RWPE2 (cell line): ENCODE data around the gene HSD3B1.

Experiments
- ATAC-seq: fragments of 200-7000 bp; cut with Tn5 transposase; 3 replicates; pipeline ENCODE4 v1.9.1; 2021; ENCODE audit warnings: low read depth
- DNase-seq: peaks from one replicate; pipeline ENCODE4 v3.0.0-alpha.2; 2020; ENCODE audit warnings: low spot score
- H3K27ac ChIP-seq: fragments of 450-650 bp; 2 replicates; pipeline ENCODE4 v1.5.1; 2017; ENCODE audit warnings: mild to moderate bottlenecking; ENCODE audit not compliant: poor library complexity, severe bottlenecking
- H3K27me3 ChIP-seq: fragments of 250-450 bp; sonication (Bioruptor Pico); 2 replicates; pipeline ENCODE4 v1.5.1; 2021; ENCODE audit warnings: mild to moderate bottlenecking, moderate library complexity; ENCODE audit not compliant: insufficient read depth, poor library complexity, severe bottlenecking
- H3K36me3 ChIP-seq: fragments of 250-450 bp; sonication (Bioruptor Pico); 2 replicates; pipeline ENCODE4 v1.5.1; 2020; ENCODE audit warnings: low read depth, mild to moderate bottlenecking, moderate library complexity
- H3K4me1 ChIP-seq: fragments of 250-450 bp; sonication (Bioruptor Pico); 2 replicates; pipeline ENCODE4 v1.5.1; 2021; ENCODE audit warnings: mild to moderate bottlenecking, moderate library complexity; ENCODE audit not compliant: insufficient read depth, poor library complexity, severe bottlenecking
- H3K4me3 ChIP-seq: fragments of 250-450 bp; sonication (Bioruptor Pico); 2 replicates; pipeline ENCODE4 v1.5.1; 2021; ENCODE audit warnings: mild to moderate bottlenecking, moderate library complexity; ENCODE audit not compliant: severe bottlenecking
- H3K9me3 ChIP-seq: fragments of 250-450 bp; sonication (Bioruptor Pico); 2 replicates; pipeline ENCODE4 v1.5.1; 2021; ENCODE audit warnings: mild to moderate bottlenecking, moderate library complexity; ENCODE audit not compliant: severe bottlenecking
- CTCF ChIP-seq: fragments of 450-650 bp; IDR thresholded peaks from one replicate; pipeline ENCODE4 v1.5.1; 2017; ENCODE audit warnings: mild to moderate bottlenecking, moderate library complexity; ENCODE audit not compliant: poor library complexity, severe bottlenecking

HSD3B1 gene

GRCh38 chr1:119506941-119507340 is at the start of gene HSD3B1:
TSS of gene HSD3B1 (plus strand) at chr1:119507210. CDS start at chr1:119507477, 267 bp downstream.
- TF ChIP-seq CTCF = no peak

GRCh38 chr1:119462964-119463363 is 44.0 kb upstream of the HSD3B1 start:
- TF ChIP-seq CTCF = no peak
- ATAC-seq = no peak
- no peaks in the 10 kb centered on the region for H3K27me3 ChIP-seq

More at GRCh38 chr1:119506941-119507340, at the start of gene HSD3B1:
- no peak for DNase-seq
- Histone ChIP-seq H3K4me3 (no peak within 1 kb of the TSS), H3K27me3 (no peaks in the 10 kb centered on the region), H3K9me3 (no peaks in the 10 kb centered on the region), H3K4me1 (no peaks in the 10 kb centered on the region), H3K36me3 (no peaks in the 10 kb centered on the region), H3K27ac (no peak within 1 kb of the TSS)
- ATAC-seq = no peak

GRCh38 chr1:119463569-119463968 is 43.4 kb upstream of the HSD3B1 start:
- no peak overlapping the region for H3K4me3 ChIP-seq
- H3K27ac ChIP-seq = no peak overlapping the region
- DNase-seq (no peak), ATAC-seq (no peak)
- no peak for TF ChIP-seq CTCF
- no peaks in the 10 kb centered on the region for H3K9me3 ChIP-seq
- H3K4me1 ChIP-seq = no peaks in the 10 kb centered on the region
- no peaks in the 10 kb centered on the region for H3K27me3 ChIP-seq
- no peaks in the 10 kb centered on the region for H3K36me3 ChIP-seq

More at GRCh38 chr1:119462964-119463363, 44.0 kb upstream of the HSD3B1 start:
- Histone ChIP-seq H3K4me1 (no peaks in the 10 kb centered on the region), H3K36me3 (no peaks in the 10 kb centered on the region), H3K27ac (no peak overlapping the region), H3K9me3 (no peaks in the 10 kb centered on the region), H3K4me3 (no peak overlapping the region)
- DNase-seq = no peak

- Histone ChIP-seq H3K36me3 (no peaks in the 10 kb centered on the region), H3K4me1 (no peaks in the 10 kb centered on the region), H3K4me3 (no peak overlapping the region), H3K27me3 (no peaks in the 10 kb centered on the region), H3K27ac (no peak overlapping the region), H3K9me3 (no peaks in the 10 kb centered on the region)
- DNase-seq (no peak), ATAC-seq (no peak)
- TF ChIP-seq CTCF = no peak
Observed at GRCh38 chr1:119466445-119466844, 40.6 kb upstream of the HSD3B1 start.

- Histone ChIP-seq H3K27me3 (no peaks in the 10 kb centered on the region), H3K4me3 (no peak overlapping the region), H3K36me3 (no peaks in the 10 kb centered on the region), H3K9me3 (no peaks in the 10 kb centered on the region), H3K4me1 (no peaks in the 10 kb centered on the region), H3K27ac (no peak overlapping the region)
- no peak for TF ChIP-seq CTCF
- no peak for DNase-seq
- ATAC-seq = peak; percentile 67
Observed at GRCh38 chr1:119467219-119467618, 39.8 kb upstream of the HSD3B1 start.
